AML-193 (cell line): ENCODE results near the gene IL1RAP.
"Not testable (repeated sequence)": the region's sequence is repeated elsewhere in the genome, so short reads cannot be mapped to it uniquely, and the experiment has no call there.

ENCODE experiments used
- DNase-seq, 2 experiments: peaks; one replicate each; lab custom pipeline; 2025; lab: John Stamatoyannopoulos, UW

The IL1RAP gene, protein sequence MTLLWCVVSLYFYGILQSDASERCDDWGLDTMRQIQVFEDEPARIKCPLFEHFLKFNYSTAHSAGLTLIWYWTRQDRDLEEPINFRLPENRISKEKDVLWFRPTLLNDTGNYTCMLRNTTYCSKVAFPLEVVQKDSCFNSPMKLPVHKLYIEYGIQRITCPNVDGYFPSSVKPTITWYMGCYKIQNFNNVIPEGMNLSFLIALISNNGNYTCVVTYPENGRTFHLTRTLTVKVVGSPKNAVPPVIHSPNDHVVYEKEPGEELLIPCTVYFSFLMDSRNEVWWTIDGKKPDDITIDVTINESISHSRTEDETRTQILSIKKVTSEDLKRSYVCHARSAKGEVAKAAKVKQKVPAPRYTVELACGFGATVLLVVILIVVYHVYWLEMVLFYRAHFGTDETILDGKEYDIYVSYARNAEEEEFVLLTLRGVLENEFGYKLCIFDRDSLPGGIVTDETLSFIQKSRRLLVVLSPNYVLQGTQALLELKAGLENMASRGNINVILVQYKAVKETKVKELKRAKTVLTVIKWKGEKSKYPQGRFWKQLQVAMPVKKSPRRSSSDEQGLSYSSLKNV

GRCh38 chr3:190513409-190514370, at the start of gene IL1RAP:
IL1RAP (plus strand) TSS chr3:190514085; CDS start chr3:190564290, 50,205 bp downstream.
- peak; percentile 100 for DNase-seq

DNA sequence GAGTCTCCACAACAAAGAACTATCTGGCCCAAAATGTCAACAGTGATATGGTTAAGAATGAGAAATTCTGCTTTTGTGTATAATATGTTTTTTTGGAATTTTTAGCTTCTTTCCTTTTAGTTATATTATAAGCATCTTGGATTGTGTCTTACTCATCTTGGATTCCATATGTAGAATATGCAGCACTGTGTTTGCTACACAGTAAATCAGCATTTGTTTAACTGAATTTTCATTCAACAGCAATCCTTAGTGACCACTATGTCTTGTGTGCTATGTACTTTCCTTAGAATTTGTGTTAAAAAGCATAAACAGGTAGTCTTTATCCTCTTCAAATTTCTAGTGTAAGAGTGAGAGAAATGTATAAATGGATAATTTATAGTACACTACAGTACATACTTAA, 46.0 kb upstream of the IL1RAP start:
- DNase-seq, result no peak

DNA sequence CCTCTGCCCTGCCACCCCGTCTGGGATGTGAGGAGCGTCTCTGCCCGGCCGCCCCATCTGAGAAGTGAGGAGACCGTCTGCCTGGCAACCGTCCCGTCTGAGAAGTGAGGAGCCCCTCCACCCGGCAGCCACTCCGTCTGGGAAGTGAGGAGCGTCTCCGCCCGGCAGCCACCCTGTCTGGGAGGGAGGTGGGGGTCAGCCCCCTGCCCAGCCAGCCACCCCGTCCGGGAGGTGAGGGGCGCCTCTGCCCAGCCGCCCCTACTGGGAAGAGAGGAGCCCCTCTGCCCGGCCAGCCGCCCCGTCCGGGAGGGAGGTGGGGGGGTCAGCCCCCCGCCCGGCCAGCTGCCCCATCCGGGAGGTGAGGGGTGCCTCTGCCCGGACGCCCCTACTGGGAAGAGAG, 40.6 kb upstream of the IL1RAP start:
- DNase-seq, result not testable (repeated sequence)

- DNase-seq, result no peak
These were observed 32.1 kb upstream of the IL1RAP start for GRCh38 chr3:190481779-190482178.

GRCh38 chr3:190485830-190486532, 27.9 kb upstream of the IL1RAP start:
- no peak for DNase-seq

DNA sequence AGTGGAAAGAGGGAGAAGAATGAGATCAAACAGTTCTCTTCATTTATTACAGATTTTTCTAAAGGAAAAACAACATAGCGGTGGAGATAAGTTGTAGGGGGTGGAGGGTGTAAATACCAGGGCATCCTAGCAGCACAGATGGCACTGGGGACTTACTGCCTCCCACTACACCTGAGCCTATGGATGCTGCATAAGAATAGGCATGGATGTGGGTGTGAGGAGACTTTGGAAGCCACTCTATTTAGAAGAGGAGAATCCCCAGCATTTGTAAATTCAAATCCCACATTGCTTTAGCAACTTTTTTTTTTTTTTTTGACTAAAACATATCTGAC, 27.4 kb upstream of the IL1RAP start:
- no peak for DNase-seq

DNA sequence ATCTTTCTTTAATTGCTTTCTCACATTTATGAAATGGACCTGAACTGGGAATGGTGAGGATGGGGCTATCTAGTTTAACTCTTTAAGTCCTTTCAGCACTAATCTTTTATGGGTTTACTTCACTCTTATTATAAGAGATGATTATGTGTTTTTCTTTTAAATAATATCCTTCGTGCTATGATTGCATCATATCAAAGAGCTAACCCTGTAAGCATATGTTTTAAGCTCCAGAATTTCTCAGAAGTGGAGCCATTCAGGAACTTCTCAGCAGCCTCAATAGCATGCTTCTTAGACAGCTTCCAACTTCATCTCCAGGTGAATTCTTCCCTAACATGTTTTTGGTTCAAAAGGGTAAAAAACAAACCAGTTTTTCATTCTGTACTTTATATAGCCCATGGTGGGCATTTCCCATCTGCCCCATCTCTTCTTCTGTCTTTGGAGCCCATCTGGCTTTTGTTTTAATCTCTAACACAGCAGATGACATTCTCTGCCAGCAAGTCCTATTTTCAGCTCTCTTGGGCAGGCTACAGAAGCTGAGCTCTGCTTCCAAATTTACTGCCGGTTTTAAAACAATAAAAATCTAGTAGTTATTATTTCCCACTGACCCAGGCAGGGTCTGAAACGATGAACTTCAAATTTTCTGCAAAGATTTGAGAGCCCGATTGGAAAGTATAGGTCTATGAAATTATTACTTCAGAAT, 26.8 kb upstream of the IL1RAP start:
- no peak for DNase-seq

GRCh38 chr3:190491533-190492054, 22.3 kb upstream of the IL1RAP start:
- DNase-seq, result no peak

DNA sequence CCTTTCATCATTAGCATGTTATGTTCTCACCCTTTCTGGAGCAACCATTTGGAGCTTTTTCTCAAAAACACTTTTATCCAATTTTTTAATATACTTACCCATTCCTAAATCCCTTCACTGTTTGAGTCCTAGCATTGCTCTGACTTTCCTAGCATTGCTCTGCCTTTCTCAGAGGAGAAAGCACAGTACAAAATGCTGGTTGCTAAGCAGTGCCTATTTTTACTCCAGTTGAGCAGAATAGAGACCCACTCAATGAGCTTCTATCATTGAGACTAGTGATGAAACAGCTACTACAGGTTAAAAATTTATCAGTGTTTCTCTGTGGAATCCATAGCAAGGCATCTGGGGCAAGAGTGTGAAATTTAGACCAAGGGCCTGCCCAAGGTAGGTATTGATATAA, 21.8 kb upstream of the IL1RAP start:
- no peak for DNase-seq

DNA sequence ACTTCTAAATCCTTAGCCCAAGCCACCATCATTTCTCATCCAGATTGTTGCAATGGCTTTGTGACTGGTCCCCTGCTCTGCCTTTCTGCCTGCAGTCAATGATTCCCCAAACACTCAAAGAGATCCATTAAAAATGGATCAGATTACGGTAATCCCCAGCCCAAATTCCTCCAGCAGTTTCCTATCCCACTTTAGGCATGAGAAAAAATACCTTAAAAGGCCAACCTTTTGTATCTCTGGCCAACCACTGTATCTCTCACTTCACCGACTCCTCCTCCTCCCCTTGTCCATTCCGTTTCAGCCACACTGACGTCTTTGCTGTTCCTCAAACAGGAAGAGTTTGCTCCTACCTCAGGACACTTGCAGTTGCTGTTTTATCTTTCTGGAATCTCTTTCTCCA, 20.9 kb upstream of the IL1RAP start:
- no peak for DNase-seq

DNA sequence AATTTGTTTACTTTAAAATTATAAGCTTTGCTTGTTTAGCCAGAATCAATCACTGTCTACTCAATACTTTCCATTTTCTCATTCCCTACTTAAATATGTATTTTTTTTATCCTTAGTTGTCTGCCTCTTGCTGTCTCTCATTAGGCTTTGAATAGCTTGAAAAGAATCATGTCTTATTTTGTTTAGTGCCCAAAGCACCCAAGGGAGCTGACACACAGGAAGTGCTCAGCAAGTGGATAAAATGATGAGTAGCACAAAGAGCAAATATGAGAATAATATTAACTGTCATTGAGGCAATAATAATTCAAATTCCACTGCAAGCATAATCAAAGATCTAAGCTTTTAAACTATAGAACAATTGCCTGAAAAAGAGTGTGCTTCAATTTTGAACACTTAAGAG, 19.0 kb upstream of the IL1RAP start:
- DNase-seq, result no peak

DNA sequence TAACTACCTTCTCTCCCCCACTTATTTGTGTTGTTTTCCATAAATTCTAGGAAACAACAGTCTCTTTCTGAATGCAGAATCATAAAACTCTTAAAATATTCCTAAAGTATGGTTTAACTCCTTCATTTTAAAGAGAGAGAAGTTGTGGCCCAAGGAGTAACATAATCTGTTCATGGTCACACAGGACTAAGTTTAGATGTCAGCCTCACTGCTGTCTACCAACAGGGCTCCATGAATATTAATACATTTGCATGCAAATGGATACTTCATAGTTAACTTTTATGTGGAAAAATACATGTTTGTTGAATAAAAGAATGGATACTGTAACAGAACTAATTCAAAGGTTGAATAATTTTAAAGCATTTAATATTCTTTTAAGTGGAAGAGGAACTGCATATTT, 18.5 kb upstream of the IL1RAP start:
- no peak for DNase-seq

- no peak for DNase-seq
These were observed 18.1 kb upstream of the IL1RAP start for GRCh38 chr3:190495796-190496195.

GRCh38 chr3:190496859-190497258, 17.0 kb upstream of the IL1RAP start:
- no peak for DNase-seq

DNA sequence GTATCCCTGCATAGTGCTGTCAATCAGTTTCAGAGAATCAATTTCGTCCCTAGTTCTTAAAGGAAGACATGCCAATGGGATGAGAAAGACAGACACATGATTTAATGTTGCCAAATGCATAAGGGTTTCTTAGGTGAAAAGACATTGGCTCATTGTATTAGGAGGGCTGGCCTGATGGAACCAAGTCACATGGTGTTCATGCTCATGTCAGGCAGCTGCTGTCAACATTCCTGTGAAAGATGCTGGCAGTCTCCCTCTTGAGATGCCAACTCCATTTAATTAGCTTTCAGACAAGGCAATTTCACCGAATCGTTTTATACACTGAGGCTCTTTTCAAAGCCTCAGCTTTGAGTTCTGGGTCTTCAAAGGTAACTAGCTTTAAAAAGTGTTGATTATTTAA, 16.1 kb upstream of the IL1RAP start:
- DNase-seq, result no peak

DNA sequence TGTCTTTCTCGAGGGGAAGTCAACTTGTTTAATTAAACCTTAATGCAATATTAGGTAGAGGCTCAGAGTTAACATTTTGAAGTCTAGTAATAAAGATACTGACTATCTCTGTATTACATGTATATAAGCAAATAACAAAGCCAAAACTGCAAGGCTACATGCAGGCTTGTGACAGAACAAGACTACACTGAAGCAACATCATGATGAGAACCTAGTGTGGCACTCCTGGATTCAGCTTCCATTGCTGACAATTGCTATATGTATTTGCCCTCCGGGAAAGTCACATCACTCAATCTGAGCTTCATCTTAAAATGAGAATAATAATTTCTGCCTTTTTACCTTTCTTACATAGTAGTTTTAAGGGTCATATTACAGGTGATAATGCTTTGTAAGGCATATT, 15.6 kb upstream of the IL1RAP start:
- DNase-seq, result no peak

DNA sequence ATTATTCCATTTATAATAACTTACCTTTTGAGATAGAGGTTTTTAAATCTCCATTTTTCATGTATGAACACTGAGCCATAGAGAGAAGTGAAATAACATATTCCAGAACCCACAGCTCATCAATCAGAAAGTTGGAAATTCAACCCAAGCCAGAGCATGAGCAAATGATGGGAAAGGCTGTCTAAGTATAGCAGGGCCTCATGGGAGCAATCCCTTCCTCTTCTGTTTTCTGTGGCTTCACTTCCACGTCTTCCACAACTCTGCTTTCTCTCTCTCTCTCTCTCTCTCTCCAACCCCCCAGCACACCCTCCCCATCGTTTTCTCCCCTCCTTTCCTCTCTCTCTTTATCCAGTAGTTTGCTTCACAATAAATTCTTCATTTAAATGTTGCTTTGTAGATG, 14.8 kb upstream of the IL1RAP start:
- DNase-seq, result no peak

DNA sequence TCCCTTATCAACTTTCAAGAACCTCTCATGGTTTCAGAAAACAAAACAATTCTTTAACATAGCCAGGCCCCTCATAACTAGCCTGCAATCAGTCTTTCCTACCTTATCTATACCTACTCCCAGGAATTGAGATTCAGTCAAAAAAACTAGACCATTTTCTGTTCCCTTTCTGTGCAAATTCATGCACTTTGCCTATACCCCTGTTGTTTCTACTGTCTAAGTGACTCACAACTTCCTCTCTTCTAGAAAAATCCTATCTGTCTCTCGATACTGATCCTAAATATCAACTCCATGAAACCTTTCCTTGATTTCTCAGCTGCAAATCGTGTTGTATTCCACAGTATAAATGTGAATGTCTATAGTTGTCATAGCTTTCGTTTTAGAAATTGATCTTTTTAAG, 10.9 kb upstream of the IL1RAP start:
- DNase-seq, result no peak

GRCh38 chr3:190504354-190505125, 9.3 kb upstream of the IL1RAP start:
- DNase-seq, result peak; percentile 73 to 79

DNA sequence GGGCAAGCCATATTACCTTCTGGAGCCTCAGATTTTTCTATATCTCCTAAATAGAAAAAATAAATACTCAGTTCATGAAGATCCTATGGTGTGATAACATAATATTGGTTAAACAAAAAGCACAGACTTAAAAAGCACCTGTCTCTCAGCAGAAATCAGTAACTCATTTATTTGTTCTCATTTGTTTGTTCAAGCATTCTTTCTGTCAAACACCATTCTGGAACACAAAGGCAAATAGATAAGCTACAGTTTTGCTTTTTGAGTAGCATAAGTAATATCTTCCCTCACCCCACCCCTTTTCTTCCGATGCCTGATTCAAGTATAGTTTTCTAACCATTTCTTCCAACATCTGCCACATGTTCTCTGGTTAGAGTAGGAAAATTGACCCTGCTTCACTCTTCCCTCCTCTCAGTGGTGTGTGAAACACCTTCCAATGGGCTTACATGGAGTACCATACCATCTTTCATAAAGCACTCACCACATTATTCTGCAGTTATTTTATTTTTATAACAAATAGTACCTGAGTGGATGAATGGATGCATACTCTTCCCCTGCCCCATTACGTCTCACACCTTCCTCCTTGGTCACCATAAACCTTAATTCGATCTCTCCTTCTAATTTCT, 8.4 kb upstream of the IL1RAP start:
- DNase-seq, result no peak
